Activated CD4-positive, alpha-beta T cell treated with anti-CD3 and anti-CD28 coated beads for 48 hours (primary cell): ENCODE measurements around the gene OR6C65.

ENCODE experiments used
- DNase-seq: peaks from one replicate; pipeline ENCODE4 v3.0.0-alpha.2; 2020

OR6C65 gene

DNA sequence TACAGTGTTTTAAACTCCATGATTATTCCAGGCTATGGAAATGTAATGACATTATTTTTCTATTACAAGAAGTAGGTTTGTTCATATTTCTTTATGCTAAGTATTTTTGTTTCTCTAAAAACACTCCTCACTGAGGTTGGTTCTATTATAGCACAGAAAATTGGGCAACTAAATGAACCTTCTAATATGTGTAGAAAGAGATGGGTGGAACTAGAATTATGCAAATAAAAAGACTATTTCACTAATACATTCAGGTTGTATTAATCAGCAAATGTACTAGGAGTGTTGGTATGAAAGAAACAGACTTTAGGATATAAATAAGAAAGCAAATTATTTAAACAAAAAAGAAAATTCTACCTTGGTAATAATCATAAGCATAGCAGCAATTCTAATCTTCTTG lies 48.5 kb downstream of the OR6C65 start:
- DNase-seq: no peak
